Measurements from ENCODE around the gene LAMP2. TPM values are rescaled to one million over a fixed set of nuclear protein-coding genes. Genes with fewer than 3 reads are reported as not detected.
A peak's percentile ranks its signal among the peaks of the same experiment; 100 is the strongest.

Gene LAMP2
- total RNA-seq, 2 experiments from 2014 or later, result 41.2 to 44.7 TPM

GRCh38 chrX:120446498-120446897 lies 22.6 kb downstream of the LAMP2 start:
- no peaks in the 10 kb centered on the region for H3K9me3 Mint-ChIP-seq (ENCODE audit: low read depth)
- no peak overlapping the region for H3K27ac Mint-ChIP-seq
- no peaks in the 10 kb centered on the region for H3K4me1 Mint-ChIP-seq
- DNase-seq (no peak), ATAC-seq (no peak)
- H3K27me3 Mint-ChIP-seq, result no peaks in the 10 kb centered on the region
- no peak overlapping the region for H3K4me3 Mint-ChIP-seq
- CTCF ChIA-PET, result no interaction called here
- peaks cover 27% of the 10 kb centered on the region for H3K36me3 Mint-ChIP-seq

- ATAC-seq (no peak), DNase-seq (no peak)
- CTCF ChIA-PET, result interaction anchor here (1.5 kb wide), 1 partner anchor 37 kb away, joined by 3 read pairs; no protein-coding TSS in a partner anchor
These were observed 29.2 kb downstream of the LAMP2 start for GRCh38 chrX:120439921-120440320.

GRCh38 chrX:120429776-120430540 lies 39.1 kb downstream of the LAMP2 start:
- Mint-ChIP-seq H3K27ac (no peak overlapping the region), H3K9me3 (ENCODE audit: low read depth) (no peaks in the 10 kb centered on the region), H3K4me3 (no peak overlapping the region), H3K36me3 (peaks cover 8% of the 10 kb centered on the region), H3K27me3 (no peaks in the 10 kb centered on the region), H3K4me1 (peaks cover 11% of the 10 kb centered on the region)
- ATAC-seq (no peak), DNase-seq (no peak)
- CTCF ChIA-PET, result interaction anchor here (1.0 kb wide), 1 partner anchor 86 kb away, joined by 3 read pairs; no protein-coding TSS in a partner anchor

More at GRCh38 chrX:120439921-120440320, 29.2 kb downstream of the LAMP2 start:
- no peaks in the 10 kb centered on the region for H3K27me3 Mint-ChIP-seq
- peaks cover 25% of the 10 kb centered on the region for H3K36me3 Mint-ChIP-seq
- no peak overlapping the region for H3K27ac Mint-ChIP-seq
- H3K9me3 Mint-ChIP-seq (ENCODE audit: low read depth), result no peaks in the 10 kb centered on the region
- no peaks in the 10 kb centered on the region for H3K4me1 Mint-ChIP-seq
- no peak overlapping the region for H3K4me3 Mint-ChIP-seq

- no peak for ATAC-seq
- H3K27me3 Mint-ChIP-seq, result no peaks in the 10 kb centered on the region
- peaks cover 11% of the 10 kb centered on the region for H3K4me1 Mint-ChIP-seq
- CTCF ChIA-PET, result no interaction called here
- no peaks in the 10 kb centered on the region for H3K9me3 Mint-ChIP-seq (ENCODE audit: low read depth)
- no peak overlapping the region for H3K4me3 Mint-ChIP-seq
- DNase-seq, result no peak
- H3K36me3 Mint-ChIP-seq, result peaks cover 7% of the 10 kb centered on the region
- no peak overlapping the region for H3K27ac Mint-ChIP-seq
These were observed 40.8 kb downstream of the LAMP2 start for GRCh38 chrX:120428309-120428708.

- no peak overlapping the region for H3K27ac Mint-ChIP-seq
- no peaks in the 10 kb centered on the region for H3K9me3 Mint-ChIP-seq (ENCODE audit: low read depth)
- CTCF ChIA-PET, result no interaction called here
- no peak for ATAC-seq
- H3K36me3 Mint-ChIP-seq, result peaks cover 3% of the 10 kb centered on the region
- no peak overlapping the region for H3K4me3 Mint-ChIP-seq
- peaks cover 11% of the 10 kb centered on the region for H3K4me1 Mint-ChIP-seq
- no peak for DNase-seq
- no peaks in the 10 kb centered on the region for H3K27me3 Mint-ChIP-seq
These were observed 42.5 kb downstream of the LAMP2 start for GRCh38 chrX:120426599-120426998.

- Mint-ChIP-seq H3K27me3 (no peaks in the 10 kb centered on the region), H3K4me3 (no peak overlapping the region), H3K27ac (peak overlapping the region; percentile 62), H3K9me3 (ENCODE audit: low read depth) (no peaks in the 10 kb centered on the region), H3K4me1 (peaks cover 12% of the 10 kb centered on the region), H3K36me3 (no peaks in the 10 kb centered on the region)
- ATAC-seq, result no peak
- CTCF ChIA-PET, result no interaction called here
- DNase-seq, result peak; percentile 44
These were observed 49.6 kb downstream of the LAMP2 start for GRCh38 chrX:120419463-120419862.

- DNase-seq (no peak), ATAC-seq (no peak)
- Mint-ChIP-seq H3K9me3 (ENCODE audit: low read depth) (peaks cover 2% of the 10 kb centered on the region), H3K36me3 (no peaks in the 10 kb centered on the region), H3K4me3 (no peak overlapping the region), H3K27ac (no peak overlapping the region), H3K27me3 (peaks cover 2% of the 10 kb centered on the region), H3K4me1 (no peaks in the 10 kb centered on the region)
- CTCF ChIA-PET, result no interaction called here
These were observed 60.9 kb downstream of the LAMP2 start for GRCh38 chrX:120408168-120408567.

- Mint-ChIP-seq H3K4me1 (no peaks in the 10 kb centered on the region), H3K27ac (no peak overlapping the region), H3K9me3 (ENCODE audit: low read depth) (peaks cover 2% of the 10 kb centered on the region), H3K4me3 (no peak overlapping the region), H3K27me3 (peaks cover 2% of the 10 kb centered on the region), H3K36me3 (no peaks in the 10 kb centered on the region)
- no peak for ATAC-seq
- CTCF ChIA-PET, result no interaction called here
- no peak for DNase-seq
These were observed 62.5 kb downstream of the LAMP2 start for GRCh38 chrX:120406638-120407037.

- DNase-seq, result no peak
- CTCF ChIA-PET, result no interaction called here
- Mint-ChIP-seq H3K4me1 (no peaks in the 10 kb centered on the region), H3K4me3 (no peak overlapping the region), H3K36me3 (no peaks in the 10 kb centered on the region), H3K27me3 (peaks cover 6% of the 10 kb centered on the region), H3K9me3 (ENCODE audit: low read depth) (no peaks in the 10 kb centered on the region), H3K27ac (no peak overlapping the region)
- ATAC-seq, result no peak
These were observed 66.7 kb downstream of the LAMP2 start for GRCh38 chrX:120402369-120402768.

- peaks cover 6% of the 10 kb centered on the region for H3K27me3 Mint-ChIP-seq
- H3K27ac Mint-ChIP-seq, result no peak overlapping the region
- no peak for ATAC-seq
- H3K36me3 Mint-ChIP-seq, result no peaks in the 10 kb centered on the region
- H3K4me3 Mint-ChIP-seq, result no peak overlapping the region
- no peaks in the 10 kb centered on the region for H3K9me3 Mint-ChIP-seq (ENCODE audit: low read depth)
- CTCF ChIA-PET, result no interaction called here
- no peaks in the 10 kb centered on the region for H3K4me1 Mint-ChIP-seq
- DNase-seq, result no peak
These were observed 67.8 kb downstream of the LAMP2 start for GRCh38 chrX:120401301-120401700.

- CTCF ChIA-PET, result interaction anchor here (0.8 to 2.2 kb wide), 5 partner anchors 15 to 101 kb away, joined by 3 to 5 read pairs (median 3); no protein-coding TSS in a partner anchor
- Mint-ChIP-seq H3K36me3 (no peaks in the 10 kb centered on the region), H3K27me3 (peaks cover 9% of the 10 kb centered on the region), H3K9me3 (ENCODE audit: low read depth) (no peaks in the 10 kb centered on the region), H3K4me3 (no peak overlapping the region), H3K4me1 (peaks cover 2% of the 10 kb centered on the region), H3K27ac (no peak overlapping the region)
- DNase-seq (peak; percentile 42), ATAC-seq (peak; percentile 72)
These were observed 88.4 kb downstream of the LAMP2 start for GRCh38 chrX:120380699-120381098.

- DNase-seq (no peak), ATAC-seq (no peak)
- H3K36me3 Mint-ChIP-seq, result no peaks in the 10 kb centered on the region
- CTCF ChIA-PET, result interaction anchor here (1.0 to 2.2 kb wide), 4 partner anchors 14 to 102 kb away, joined by 3 to 5 read pairs (median 4); no protein-coding TSS in a partner anchor
- H3K9me3 Mint-ChIP-seq (ENCODE audit: low read depth), result no peaks in the 10 kb centered on the region
- H3K27me3 Mint-ChIP-seq, result peaks cover 9% of the 10 kb centered on the region
- H3K4me3 Mint-ChIP-seq, result no peak overlapping the region
- no peak overlapping the region for H3K27ac Mint-ChIP-seq
- H3K4me1 Mint-ChIP-seq, result peaks cover 2% of the 10 kb centered on the region
These were observed 89.0 kb downstream of the LAMP2 start for GRCh38 chrX:120379937-120380681.

GRCh38 chrX:120378570-120378969 lies 90.5 kb downstream of the LAMP2 start:
- no peak overlapping the region for H3K4me3 Mint-ChIP-seq
- H3K36me3 Mint-ChIP-seq, result no peaks in the 10 kb centered on the region
- DNase-seq (no peak), ATAC-seq (no peak)
- CTCF ChIA-PET, result no interaction called here
- H3K27me3 Mint-ChIP-seq, result peaks cover 8% of the 10 kb centered on the region
- H3K27ac Mint-ChIP-seq, result no peak overlapping the region
- H3K4me1 Mint-ChIP-seq, result peaks cover 2% of the 10 kb centered on the region
- H3K9me3 Mint-ChIP-seq (ENCODE audit: low read depth), result no peaks in the 10 kb centered on the region

All from activated CD8-positive, alpha-beta memory T cell treated with anti-CD3 and anti-CD28 coated beads, Interleukin-2, amount 10 ng/mL, durations not matched to agents 7 days and 5 days (primary cell).